Stimulated activated naive CD8-positive, alpha-beta T cell treated with anti-CD3 and anti-CD28 coated beads, Interleukin-15, Interleukin-2, amounts not matched to agents 100 ng/mL and 50 ng/mL, for 24 hours (primary cell): Measurements from ENCODE around the gene KRT81.

ENCODE experiments used
- H3K27ac Mint-ChIP-seq: one replicate; pipeline ENCODE4 v1.8.0; 2021; ENCODE audit warnings: mild to moderate bottlenecking, mixed read lengths
- H3K27me3 Mint-ChIP-seq: one replicate; pipeline ENCODE4 v1.8.0; 2021; ENCODE audit warnings: mixed read lengths
- H3K36me3 Mint-ChIP-seq: one replicate; pipeline ENCODE4 v1.8.0; 2021; ENCODE audit warnings: low read depth, mixed read lengths
- H3K4me1 Mint-ChIP-seq: one replicate; pipeline ENCODE4 v1.8.0; 2021; ENCODE audit warnings: low read depth, mixed read lengths
- H3K4me3 Mint-ChIP-seq: one replicate; pipeline ENCODE4 v1.8.0; 2021; ENCODE audit warnings: mild to moderate bottlenecking, mixed read lengths
- H3K9me3 Mint-ChIP-seq: one replicate; pipeline ENCODE4 v1.8.0; 2021; ENCODE audit warnings: mixed read lengths

The KRT81 gene

GRCh38 chr12:52277486-52278245 is 13.7 kb downstream of the KRT81 start:
- no peaks in the 10 kb centered on the region for H3K9me3 Mint-ChIP-seq
- H3K27me3 Mint-ChIP-seq, result peaks cover 39% of the 10 kb centered on the region
- H3K4me3 Mint-ChIP-seq, result no peak overlapping the region
- H3K36me3 Mint-ChIP-seq, result no peaks in the 10 kb centered on the region
- H3K4me1 Mint-ChIP-seq, result peaks cover 6% of the 10 kb centered on the region
- H3K27ac Mint-ChIP-seq, result no peak overlapping the region

DNA sequence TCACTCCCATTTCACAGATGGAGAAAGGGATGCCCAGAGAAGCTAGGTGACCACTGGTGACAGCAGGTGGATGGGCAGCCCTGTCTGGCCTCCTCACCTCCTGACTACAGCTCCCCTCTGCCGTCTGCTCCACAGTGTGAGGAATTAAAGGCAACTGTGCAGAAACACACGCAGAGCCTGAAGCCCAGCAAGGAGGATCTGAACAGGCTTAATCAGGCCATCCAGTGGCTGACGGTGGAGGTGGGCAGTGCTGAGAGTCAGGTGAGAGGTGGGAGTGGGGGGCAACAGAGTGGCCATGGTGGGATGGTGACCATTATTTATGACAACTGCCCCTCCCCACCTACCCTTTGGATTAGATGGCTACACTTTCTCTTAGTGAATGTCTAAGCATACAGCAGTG is 15.6 kb downstream of the KRT81 start:
- H3K27me3 Mint-ChIP-seq, result peaks cover 50% of the 10 kb centered on the region
- peaks cover 6% of the 10 kb centered on the region for H3K4me1 Mint-ChIP-seq
- no peaks in the 10 kb centered on the region for H3K36me3 Mint-ChIP-seq
- H3K4me3 Mint-ChIP-seq, result no peak overlapping the region
- H3K9me3 Mint-ChIP-seq, result no peaks in the 10 kb centered on the region
- no peak overlapping the region for H3K27ac Mint-ChIP-seq

DNA sequence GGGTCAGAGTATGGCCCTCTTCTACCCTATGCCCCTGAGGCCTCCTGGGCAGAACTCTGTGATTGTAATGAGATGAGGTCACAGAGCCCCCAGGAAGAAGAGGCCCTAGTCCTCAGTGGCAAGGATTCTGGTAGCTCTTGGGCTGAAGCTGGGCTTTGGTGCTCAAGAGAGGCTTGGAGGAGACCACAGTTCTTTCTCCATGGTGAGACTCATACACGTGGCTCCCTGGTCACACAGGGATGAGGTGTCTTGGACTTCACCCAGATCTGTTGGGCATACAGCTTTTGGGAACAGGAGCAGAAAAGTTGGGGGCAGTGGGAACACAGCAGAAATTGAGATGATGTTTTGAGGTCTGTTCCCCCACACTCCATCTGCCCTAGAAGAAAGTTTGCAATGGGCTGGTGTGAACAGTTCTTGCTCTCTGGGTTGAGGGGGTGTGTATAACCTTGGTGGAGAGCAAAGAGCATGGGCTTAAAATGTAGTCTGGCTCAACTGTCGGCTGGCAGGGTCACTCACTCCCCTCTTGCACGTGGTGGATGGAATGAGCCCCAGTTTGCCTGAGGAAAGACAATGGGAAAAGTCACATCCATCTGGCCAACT is 16.7 kb downstream of the KRT81 start, which contains the start of gene KRT86:
TSS of gene KRT86 (plus strand) at position 125 of the 600 bp plus-strand sequence. CDS start 27,272 bp downstream, outside the sequence.
- Mint-ChIP-seq H3K27ac (no peak within 1 kb of the TSS), H3K36me3 (no peaks in the 10 kb centered on the region), H3K4me1 (peaks cover 6% of the 10 kb centered on the region), H3K9me3 (no peaks in the 10 kb centered on the region), H3K4me3 (no peak within 1 kb of the TSS), H3K27me3 (peaks cover 50% of the 10 kb centered on the region)

DNA sequence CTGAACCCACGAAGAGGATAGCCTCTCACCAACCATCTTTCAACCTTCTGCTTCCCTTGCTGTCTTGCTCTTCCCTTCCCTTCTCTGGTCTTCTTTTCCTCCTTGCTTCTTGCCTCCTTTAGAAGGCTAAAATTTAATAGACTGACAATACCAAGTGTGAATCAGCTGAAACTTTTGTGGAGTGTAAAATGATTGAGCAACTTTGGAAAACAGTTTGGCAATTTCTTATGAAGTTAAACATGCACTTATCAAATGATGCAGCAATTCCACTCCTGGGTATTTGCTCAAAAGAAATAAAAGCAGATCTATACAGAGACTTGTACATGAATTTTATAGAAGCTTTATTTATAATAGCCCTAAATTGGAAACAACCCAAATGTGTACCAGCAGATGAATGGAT is 20.2 kb downstream of the KRT81 start:
- no peak overlapping the region for H3K4me3 Mint-ChIP-seq
- H3K9me3 Mint-ChIP-seq, result no peaks in the 10 kb centered on the region
- peaks cover 26% of the 10 kb centered on the region for H3K27me3 Mint-ChIP-seq
- H3K36me3 Mint-ChIP-seq, result no peaks in the 10 kb centered on the region
- no peaks in the 10 kb centered on the region for H3K4me1 Mint-ChIP-seq
- H3K27ac Mint-ChIP-seq, result no peak overlapping the region

DNA sequence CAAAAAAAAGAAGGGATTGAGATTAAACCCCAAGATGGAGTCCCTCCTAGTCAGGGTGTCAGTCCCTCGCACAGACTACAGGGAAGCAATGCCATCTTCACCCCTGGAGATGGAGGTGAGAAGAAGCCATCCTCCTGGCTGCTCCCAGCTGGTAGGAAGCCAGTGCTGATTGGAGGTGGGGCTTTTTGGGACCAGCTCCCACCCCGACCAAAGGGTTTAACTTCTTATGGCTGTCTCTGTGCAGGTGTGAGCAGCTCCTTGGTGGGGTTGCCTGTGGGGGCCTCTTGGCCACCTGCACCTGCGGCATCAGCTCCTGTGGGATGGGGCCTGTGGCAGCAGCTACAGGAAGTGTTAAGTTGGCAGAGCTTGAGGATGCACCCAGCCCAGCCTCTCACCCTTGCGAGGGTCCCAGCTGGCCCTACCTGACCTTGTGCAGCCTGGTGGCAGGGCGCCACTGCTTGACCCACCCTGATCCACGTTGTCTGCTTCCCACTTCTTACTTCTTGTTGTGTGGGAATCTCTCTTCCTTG is 20.7 kb downstream of the KRT81 start:
- no peak overlapping the region for H3K27ac Mint-ChIP-seq
- no peak overlapping the region for H3K4me3 Mint-ChIP-seq
- H3K27me3 Mint-ChIP-seq, result peaks cover 26% of the 10 kb centered on the region
- no peaks in the 10 kb centered on the region for H3K9me3 Mint-ChIP-seq
- H3K36me3 Mint-ChIP-seq, result no peaks in the 10 kb centered on the region
- no peaks in the 10 kb centered on the region for H3K4me1 Mint-ChIP-seq

- Mint-ChIP-seq H3K36me3 (no peaks in the 10 kb centered on the region), H3K27me3 (peaks cover 21% of the 10 kb centered on the region)
Observed at GRCh38 chr12:52268212-52268611, 23.1 kb downstream of the KRT81 start.

GRCh38 chr12:52267699-52268098 is 23.6 kb downstream of the KRT81 start:
- H3K27ac Mint-ChIP-seq, result no peak overlapping the region
- peaks cover 19% of the 10 kb centered on the region for H3K27me3 Mint-ChIP-seq
- no peaks in the 10 kb centered on the region for H3K36me3 Mint-ChIP-seq
- H3K9me3 Mint-ChIP-seq, result no peaks in the 10 kb centered on the region
- H3K4me3 Mint-ChIP-seq, result no peak overlapping the region
- no peaks in the 10 kb centered on the region for H3K4me1 Mint-ChIP-seq

More at GRCh38 chr12:52268212-52268611, 23.1 kb downstream of the KRT81 start:
- Mint-ChIP-seq H3K9me3 (no peaks in the 10 kb centered on the region), H3K4me3 (no peak overlapping the region), H3K4me1 (no peaks in the 10 kb centered on the region), H3K27ac (no peak overlapping the region)

DNA sequence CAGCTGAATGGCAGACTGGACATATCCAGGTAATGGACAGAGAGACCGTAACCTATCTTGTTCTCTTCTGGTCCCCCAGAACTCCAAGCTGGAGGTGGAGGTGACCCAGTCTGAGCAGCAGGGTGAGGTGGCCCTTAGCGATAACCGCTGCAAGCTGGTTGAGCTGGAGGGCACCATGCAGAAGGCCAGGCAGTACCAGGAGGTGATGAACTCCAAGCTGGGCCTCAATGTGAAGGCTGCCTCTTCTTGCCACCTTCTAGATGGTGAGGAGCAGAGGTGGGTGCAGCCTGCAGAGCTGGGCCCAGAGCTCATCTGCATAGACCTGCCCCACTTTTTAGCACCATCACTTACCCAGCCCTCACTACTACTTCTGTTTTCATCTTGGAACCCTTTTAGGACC is 24.1 kb downstream of the KRT81 start:
- no peaks in the 10 kb centered on the region for H3K4me1 Mint-ChIP-seq
- no peak overlapping the region for H3K27ac Mint-ChIP-seq
- H3K36me3 Mint-ChIP-seq, result no peaks in the 10 kb centered on the region
- peaks cover 24% of the 10 kb centered on the region for H3K27me3 Mint-ChIP-seq
- H3K4me3 Mint-ChIP-seq, result no peak overlapping the region
- no peaks in the 10 kb centered on the region for H3K9me3 Mint-ChIP-seq

- no peaks in the 10 kb centered on the region for H3K4me1 Mint-ChIP-seq
- peaks cover 26% of the 10 kb centered on the region for H3K27me3 Mint-ChIP-seq
- H3K9me3 Mint-ChIP-seq, result no peaks in the 10 kb centered on the region
- H3K4me3 Mint-ChIP-seq, result no peak overlapping the region
- no peaks in the 10 kb centered on the region for H3K36me3 Mint-ChIP-seq
- no peak overlapping the region for H3K27ac Mint-ChIP-seq
Observed at GRCh38 chr12:52266514-52266913, 24.8 kb downstream of the KRT81 start.

DNA sequence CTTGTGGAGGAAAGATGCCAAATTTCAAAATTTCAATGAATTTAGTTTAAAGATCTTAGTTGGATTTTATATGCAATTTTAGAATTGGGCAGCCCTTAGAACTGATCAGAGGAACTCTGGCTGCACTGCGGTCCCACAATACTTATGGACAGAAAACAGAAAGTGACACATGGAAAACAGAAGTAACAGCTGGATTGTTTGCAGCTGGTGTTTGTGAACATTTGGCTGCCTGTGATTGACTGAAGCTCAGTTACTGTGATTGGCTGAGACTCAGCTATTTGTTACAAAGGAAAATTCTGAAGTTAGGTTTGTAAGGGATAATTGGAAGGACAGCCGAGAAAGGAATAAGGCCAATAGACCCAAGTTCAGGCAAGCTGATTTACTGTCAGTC is 26.9 kb downstream of the KRT81 start:
- Mint-ChIP-seq H3K36me3 (no peaks in the 10 kb centered on the region), H3K9me3 (no peaks in the 10 kb centered on the region), H3K4me3 (no peak overlapping the region), H3K4me1 (peaks cover 4% of the 10 kb centered on the region), H3K27ac (no peak overlapping the region), H3K27me3 (peaks cover 33% of the 10 kb centered on the region)

DNA sequence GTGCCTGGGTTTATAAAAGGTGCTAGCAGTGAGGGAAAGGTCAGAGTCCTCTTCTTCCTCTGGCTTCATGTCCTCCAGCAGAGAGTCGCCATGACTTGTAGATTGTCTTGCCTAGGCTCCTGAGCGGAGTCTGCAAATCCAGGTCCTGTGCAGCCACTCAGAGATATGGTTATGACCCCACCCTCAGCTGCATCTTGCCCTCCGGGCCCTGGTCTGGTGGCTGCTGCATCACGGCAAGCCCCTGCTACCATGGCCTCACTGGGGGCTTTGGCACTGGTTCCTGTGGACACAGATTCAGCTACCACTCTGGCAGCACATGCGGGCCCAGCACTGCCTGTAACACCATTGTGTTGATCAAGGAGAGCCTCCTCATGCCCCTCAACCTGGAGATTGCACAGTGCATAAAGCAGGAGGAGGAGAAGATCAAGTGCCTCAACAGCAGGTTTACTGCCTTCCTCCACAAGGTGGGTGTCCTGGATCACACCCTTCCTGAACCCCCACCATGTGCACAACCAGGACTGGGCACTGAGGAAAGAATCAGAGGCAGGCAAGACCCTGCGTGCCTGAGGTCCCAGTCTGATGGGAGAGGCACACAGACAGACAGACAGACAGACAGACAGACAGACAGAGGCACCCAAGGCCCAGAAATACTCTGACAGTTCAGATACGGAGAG is 27.4 kb downstream of the KRT81 start:
- H3K27ac Mint-ChIP-seq, result no peak overlapping the region
- no peaks in the 10 kb centered on the region for H3K9me3 Mint-ChIP-seq
- H3K27me3 Mint-ChIP-seq, result peaks cover 38% of the 10 kb centered on the region
- H3K36me3 Mint-ChIP-seq, result no peaks in the 10 kb centered on the region
- H3K4me1 Mint-ChIP-seq, result peaks cover 4% of the 10 kb centered on the region
- H3K4me3 Mint-ChIP-seq, result no peak overlapping the region

DNA sequence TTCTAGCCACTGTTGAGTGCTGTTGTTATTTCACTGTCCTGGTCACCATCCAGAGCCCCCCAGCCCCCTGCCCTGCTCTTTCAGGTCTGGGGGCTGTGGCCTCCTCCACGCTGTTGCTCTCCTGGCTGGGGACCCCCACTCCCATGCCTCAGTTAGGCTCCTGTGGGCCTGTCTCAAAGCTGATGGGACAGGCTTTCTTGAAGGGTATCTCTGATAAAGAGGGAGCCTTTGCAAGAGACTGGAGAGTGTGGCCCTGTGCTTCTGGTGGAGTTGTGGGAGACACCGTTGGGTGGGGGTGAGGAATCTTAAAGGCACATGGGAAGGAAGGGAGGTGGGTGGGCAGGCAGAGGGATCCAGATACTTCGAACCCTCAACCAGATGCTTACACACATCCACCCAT is 29.0 kb downstream of the KRT81 start:
- Mint-ChIP-seq H3K27ac (no peak overlapping the region), H3K27me3 (peaks cover 48% of the 10 kb centered on the region), H3K9me3 (no peaks in the 10 kb centered on the region), H3K4me1 (peaks cover 4% of the 10 kb centered on the region), H3K36me3 (no peaks in the 10 kb centered on the region), H3K4me3 (no peak overlapping the region)

- no peak overlapping the region for H3K27ac Mint-ChIP-seq
- peaks cover 4% of the 10 kb centered on the region for H3K4me1 Mint-ChIP-seq
- H3K4me3 Mint-ChIP-seq, result no peak overlapping the region
- H3K36me3 Mint-ChIP-seq, result no peaks in the 10 kb centered on the region
- H3K9me3 Mint-ChIP-seq, result no peaks in the 10 kb centered on the region
- peaks cover 60% of the 10 kb centered on the region for H3K27me3 Mint-ChIP-seq
Observed at GRCh38 chr12:52261208-52261484, 30.2 kb downstream of the KRT81 start.

DNA sequence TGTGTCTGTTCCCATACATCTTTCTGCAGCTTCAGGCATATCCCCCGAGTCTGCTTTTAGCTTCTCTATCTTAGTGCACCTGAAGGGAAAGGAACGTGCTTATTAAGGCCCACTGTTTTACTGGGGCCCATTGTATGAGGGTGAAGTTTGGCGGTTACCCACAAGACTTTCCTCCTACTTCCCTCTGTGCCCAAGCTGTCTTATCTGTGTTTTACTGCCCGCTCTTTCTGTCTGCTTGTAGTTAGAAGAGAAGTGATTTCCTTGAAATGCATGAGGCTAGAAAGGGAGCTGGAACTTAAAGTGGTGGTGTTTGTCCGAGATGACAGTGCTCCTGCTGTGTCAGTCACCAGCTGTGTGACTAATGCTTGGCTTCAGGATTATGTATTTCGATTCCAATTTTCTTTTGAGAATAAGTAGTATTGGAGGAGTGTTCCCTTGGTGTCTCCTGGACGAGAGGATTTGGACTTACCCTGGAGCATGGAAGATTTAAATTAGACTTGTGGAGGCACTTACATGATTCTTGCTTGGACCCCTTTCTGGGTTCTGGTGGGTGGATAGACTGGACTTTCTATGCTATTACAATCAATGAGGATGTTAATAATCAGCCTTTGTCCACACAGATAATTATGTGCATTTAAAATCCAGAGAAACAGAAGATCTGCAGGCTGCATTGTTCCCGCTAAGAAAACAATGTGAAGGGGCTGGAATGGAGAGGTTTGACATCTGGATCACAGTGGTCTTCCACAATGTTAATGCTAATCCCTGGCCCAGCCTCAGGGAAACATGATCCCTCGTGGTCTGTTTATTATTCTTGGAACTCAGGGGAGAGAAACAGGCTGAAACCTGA is 30.8 kb downstream of the KRT81 start:
- no peak overlapping the region for H3K27ac Mint-ChIP-seq
- peaks cover 4% of the 10 kb centered on the region for H3K4me1 Mint-ChIP-seq
- H3K9me3 Mint-ChIP-seq, result no peaks in the 10 kb centered on the region
- H3K27me3 Mint-ChIP-seq, result peaks cover 65% of the 10 kb centered on the region
- H3K36me3 Mint-ChIP-seq, result no peaks in the 10 kb centered on the region
- no peak overlapping the region for H3K4me3 Mint-ChIP-seq
